Panc1 (cell line): ENCODE measurements around the gene FKBP5.

Source experiments
- POLR2AphosphoS5 ChIP-seq: IDR thresholded peaks from 2 replicates; pipeline ENCODE4 v1.6.1; 2012; ENCODE audit warnings: mild to moderate bottlenecking, low read depth, low read length, moderate library complexity
- SIN3A ChIP-seq: IDR thresholded peaks from 2 replicates; pipeline ENCODE4 v1.6.1; 2012; ENCODE audit warnings: low read depth, mild to moderate bottlenecking, low read length, moderate library complexity, borderline replicate concordance; ENCODE audit not compliant: insufficient read depth
- TF ChIP-seq, protein P1 (sequence below): fragments of 450-650 bp; IDR thresholded peaks from 2 replicates; pipeline ENCODE4 v1.5.1; 2017; ENCODE audit warnings: mild to moderate bottlenecking

DNA sequence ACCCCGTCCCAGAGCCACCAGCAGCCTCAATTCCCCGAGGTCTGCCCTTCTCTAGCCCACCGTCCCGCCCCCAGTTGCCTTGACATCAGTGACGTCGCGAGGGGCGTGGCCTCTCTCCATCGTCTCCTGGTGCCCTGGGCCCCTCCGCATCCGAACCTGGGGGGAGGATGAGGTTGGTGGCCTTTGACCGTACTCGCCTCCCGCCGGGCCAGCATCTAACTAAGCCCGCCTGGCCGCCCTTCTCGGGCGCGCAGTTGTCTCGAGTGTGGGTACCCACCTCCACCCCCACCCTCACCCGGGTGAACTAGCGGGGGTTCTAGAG lies 42.7 kb upstream of the FKBP5 start:
- TF ChIP-seq, protein P1, sequence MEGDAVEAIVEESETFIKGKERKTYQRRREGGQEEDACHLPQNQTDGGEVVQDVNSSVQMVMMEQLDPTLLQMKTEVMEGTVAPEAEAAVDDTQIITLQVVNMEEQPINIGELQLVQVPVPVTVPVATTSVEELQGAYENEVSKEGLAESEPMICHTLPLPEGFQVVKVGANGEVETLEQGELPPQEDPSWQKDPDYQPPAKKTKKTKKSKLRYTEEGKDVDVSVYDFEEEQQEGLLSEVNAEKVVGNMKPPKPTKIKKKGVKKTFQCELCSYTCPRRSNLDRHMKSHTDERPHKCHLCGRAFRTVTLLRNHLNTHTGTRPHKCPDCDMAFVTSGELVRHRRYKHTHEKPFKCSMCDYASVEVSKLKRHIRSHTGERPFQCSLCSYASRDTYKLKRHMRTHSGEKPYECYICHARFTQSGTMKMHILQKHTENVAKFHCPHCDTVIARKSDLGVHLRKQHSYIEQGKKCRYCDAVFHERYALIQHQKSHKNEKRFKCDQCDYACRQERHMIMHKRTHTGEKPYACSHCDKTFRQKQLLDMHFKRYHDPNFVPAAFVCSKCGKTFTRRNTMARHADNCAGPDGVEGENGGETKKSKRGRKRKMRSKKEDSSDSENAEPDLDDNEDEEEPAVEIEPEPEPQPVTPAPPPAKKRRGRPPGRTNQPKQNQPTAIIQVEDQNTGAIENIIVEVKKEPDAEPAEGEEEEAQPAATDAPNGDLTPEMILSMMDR, result no peak
- no peak; the same call in 1 of the 2 replicates for TF ChIP-seq POLR2AphosphoS5
- TF ChIP-seq SIN3A, result no peak
